Endothelial cell of umbilical vein (primary cell): ENCODE measurements around the gene NCK1. TPM values are rescaled to one million over a fixed set of nuclear protein-coding genes. Genes with fewer than 3 reads are reported as not detected.

Source experiments
- BruUV-seq: library from RNA; stranded (reverse); fragments of 400-500 nt; replicated peaks from 2 replicates; lab custom pipeline; 2021; lab: Mats Ljungman, UMichigan
- CTCF ChIA-PET: fragments of 300-600, 350-600 bp; sonication (Branson Sonifier 250); formaldehyde crosslinking; loops from one replicate; lab custom pipeline; 2021; ENCODE audit warnings: antibody characterized with exemption, inconsistent platforms; lab: Charles Lee
- POLR2A ChIA-PET: fragments of 300-600, 350-600 bp; sonication (Branson Sonifier 250); formaldehyde crosslinking; loops from one replicate; lab custom pipeline; 2021; ENCODE audit warnings: antibody characterized with exemption, inconsistent platforms; lab: Charles Lee
- DNase-seq: peaks from one replicate; pipeline ENCODE4 v3.0.0-alpha.2; 2011; ENCODE audit warnings: low read depth, low spot score
- FAIRE-seq: peaks from 2 replicates; lab custom pipeline; 2011; peaks lifted over from hg19 to GRCh38; lab: Jason Lieb, UNC
- H2AFZ ChIP-seq: 2 replicates; pipeline ENCODE4 v1.6.0; 2012; ENCODE audit warnings: low read depth, low read length, control low read depth, inconsistent platforms
- H3K27ac ChIP-seq: 2 replicates; pipeline ENCODE4 v1.5.1; 2011; ENCODE audit warnings: low read depth, mild to moderate bottlenecking, control low read depth, low read length, moderate library complexity; ENCODE audit not compliant: insufficient read depth
- H3K27me3 ChIP-seq, 2 experiments: 2 replicates each; pipeline versions ENCODE4 v1.6.0 to v1.6.1; 2011; ENCODE audit warnings: low read length in 2 of 2, mixed read lengths in 1 of 2; ENCODE audit not compliant: control insufficient read depth in 2 of 2, insufficient read depth in 2 of 2
- H3K36me3 ChIP-seq, 2 experiments: 2 replicates in 1 of 2; 3 replicates in 1 of 2; pipeline ENCODE4 v1.5.1; 2011; ENCODE audit warnings: low read length in 2 of 2, mild to moderate bottlenecking in 1 of 2, moderate library complexity in 1 of 2; ENCODE audit not compliant: control insufficient read depth in 2 of 2, insufficient read depth in 2 of 2; ENCODE audit errors: extremely low read depth in 1 of 2
- H3K4me1 ChIP-seq: 3 replicates; pipeline ENCODE4 v1.5.1; 2011; ENCODE audit warnings: mild to moderate bottlenecking, low read length; ENCODE audit not compliant: control insufficient read depth, insufficient read depth; ENCODE audit errors: extremely low read depth
- H3K4me2 ChIP-seq: 2 replicates; pipeline ENCODE4 v1.6.1; 2011; ENCODE audit warnings: low read length, control low read depth, mixed read lengths; ENCODE audit not compliant: insufficient read depth
- H3K4me3 ChIP-seq, 3 experiments: fragments of 200-600 bp in 1 of 3; sonication (generic), shearing (Covaris generic) in 1 of 3; replicated peaks in 1 of 3; 2 replicates each; pipeline ENCODE4 v1.5.1; 2011 to 2016; ENCODE audit warnings: control low read depth in 3 of 3, low read length in 3 of 3, mild to moderate bottlenecking in 2 of 3, inconsistent platforms in 1 of 3, low read depth in 1 of 3, moderate library complexity in 1 of 3; ENCODE audit not compliant: insufficient read depth in 1 of 3
- H3K79me2 ChIP-seq: 2 replicates; pipeline ENCODE4 v1.6.0; 2012; ENCODE audit warnings: low read length, inconsistent platforms; ENCODE audit not compliant: control insufficient read depth, insufficient read depth
- H3K9ac ChIP-seq: replicated peaks from 2 replicates; pipeline ENCODE3; 2011; ENCODE audit warnings: low read length, control low read depth; ENCODE audit not compliant: insufficient read depth; ENCODE audit errors: extremely low read depth
- H3K9me1 ChIP-seq: replicated peaks from 3 replicates; pipeline ENCODE4 v1.6.0; 2011; ENCODE audit warnings: mild to moderate bottlenecking, low read length; ENCODE audit not compliant: control insufficient read depth, insufficient read depth; ENCODE audit errors: extremely low read depth
- H3K9me3 ChIP-seq: replicated peaks from 2 replicates; pipeline ENCODE4 v1.5.1; 2012; ENCODE audit warnings: low read length, inconsistent platforms; ENCODE audit not compliant: control insufficient read depth, insufficient read depth
- H4K20me1 ChIP-seq: replicated peaks from 2 replicates; pipeline ENCODE3; 2011; ENCODE audit warnings: mild to moderate bottlenecking, low read length; ENCODE audit not compliant: control insufficient read depth, insufficient read depth; ENCODE audit errors: extremely low read depth
- EZH2 ChIP-seq: IDR thresholded peaks from 2 replicates; pipeline ENCODE4 v1.6.1; 2012; ENCODE audit warnings: borderline replicate concordance, low read depth, mild to moderate bottlenecking, moderate library complexity, low read length, inconsistent platforms; ENCODE audit not compliant: severe bottlenecking
- GATA2 ChIP-seq: IDR thresholded peaks from 2 replicates; pipeline ENCODE4 v1.7.0; 2011; ENCODE audit warnings: low read depth, mild to moderate bottlenecking, moderate library complexity, mixed read lengths, low read length; ENCODE audit not compliant: insufficient read length, insufficient read depth
- POLR2AphosphoS5 ChIP-seq: IDR thresholded peaks from 2 replicates; pipeline ENCODE4 v1.6.1; 2012; ENCODE audit warnings: low read depth, mild to moderate bottlenecking, control low read depth, low read length, moderate library complexity; ENCODE audit not compliant: insufficient read depth
- dilution Hi-C: fragments of 300-500 bp; cut with MboI; formaldehyde crosslinking; loops from one replicate; pipeline ENCODE4 v1.15.0; 2019; ENCODE audit warnings: low sequenced_read_pairs; ENCODE audit not compliant: extremely low pct_ligation_motif_present
- intact Hi-C: fragments of 100-400 bp; cut with micrococcal nuclease; formaldehyde crosslinking; loops from one replicate; pipeline ENCODE4 v1.10.0; 2022
- polyA plus RNA-seq, 4 experiments: library from polyadenylated mRNA; depleted of rRNA in 3 of 4; stranded (reverse) in 3 of 4; unstranded in 1 of 4; fragments of >200 nt; gene quantifications; 2 replicates each; pipeline versions ENCODE4 v1.2.1 to v1.2.3, GENCODE V29; 2011 to 2012; ENCODE audit warnings: missing spikeins in 1 of 4
- total RNA-seq: library from RNA; stranded (reverse); gene quantifications from 2 replicates; pipeline ENCODE4 v1.2.3, GENCODE V29; 2021
- TF ChIP-seq, protein P1 (sequence below): IDR thresholded peaks from 2 replicates; pipeline ENCODE4 v1.6.1; 2011; ENCODE audit not compliant: insufficient read depth, insufficient read length
- TF ChIP-seq, protein P2 (sequence below), 2 donors: IDR thresholded peaks; 1 replicate in 1 of 2; 2 replicates in 1 of 2; pipeline ENCODE4 v1.5.1; 2011; ENCODE audit warnings: low read length in 2 of 2, mild to moderate bottlenecking in 2 of 2, moderate library complexity in 2 of 2, control low read depth in 1 of 2, inconsistent platforms in 1 of 2, low read depth in 1 of 2; ENCODE audit not compliant: insufficient read depth in 1 of 2; ENCODE audit errors: extremely low read depth in 1 of 2

The NCK1 gene
- total and polyA plus RNA-seq, 2 donors (not counting 3 experiments of a cell fraction or from before 2014, with no cell fraction given): 19.3 to 52.2 TPM

DNA sequence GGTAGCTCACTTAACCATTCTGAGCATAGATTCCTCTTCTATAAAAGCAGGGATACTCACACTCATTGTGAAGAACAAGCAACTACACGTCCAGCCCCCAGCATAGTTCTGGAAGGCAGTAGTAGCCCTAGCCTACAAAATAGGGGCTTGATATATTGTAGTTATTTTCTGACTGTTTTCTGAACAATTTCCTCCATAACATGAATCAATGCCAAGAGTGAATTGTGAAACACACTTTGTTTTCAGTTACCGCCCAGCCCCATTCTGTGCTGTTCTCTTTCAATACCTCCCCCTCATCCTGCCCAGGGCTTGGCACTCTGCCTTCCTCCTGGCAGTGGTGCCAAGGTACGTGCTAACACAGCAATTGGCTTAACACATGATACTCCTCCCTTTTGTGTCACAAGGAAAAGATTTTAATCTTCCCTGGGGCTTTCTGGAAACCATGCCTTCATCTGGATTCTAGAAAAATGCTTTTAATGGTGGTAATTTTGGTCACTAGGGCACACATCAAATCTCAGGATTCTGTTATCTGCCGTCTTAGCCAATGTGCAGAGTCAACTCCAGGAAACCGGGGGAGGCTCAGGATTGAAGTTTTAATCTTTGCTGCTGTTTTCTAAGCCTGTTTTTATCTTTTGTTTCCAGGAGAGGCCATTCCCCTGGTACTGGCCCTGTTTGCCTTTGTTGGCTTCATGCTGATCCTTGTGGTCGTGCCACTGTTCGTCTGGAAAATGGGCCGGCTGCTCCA, 132.9 kb downstream of the NCK1 start:
- no peaks in the 10 kb centered on the region for H3K36me3 ChIP-seq
- no TSS peak for BruUV-seq
- H3K4me1 ChIP-seq: peaks cover 15% of the 10 kb centered on the region
- no peaks in the 10 kb centered on the region for H3K27me3 ChIP-seq
- H3K4me2 ChIP-seq: peak overlapping the region; percentile 65
- H3K9me1 ChIP-seq: no peaks in the 10 kb centered on the region
- FAIRE-seq (peak; percentile 94), DNase-seq (peak; percentile 98)
- dilution Hi-C loops (no loop called here), intact Hi-C loops (loop anchor here (1.0 to 5.0 kb wide), 2 partner anchors 133 to 177 kb away; partner anchors contain the start of gene NCK1)
- no peaks in the 10 kb centered on the region for H4K20me1 ChIP-seq
- peak overlapping the region; percentile 85 for H2AFZ ChIP-seq
- TF ChIP-seq EZH2 (no peak), POLR2AphosphoS5 (peak; percentile 40), GATA2 (peak; percentile 84)
- TF ChIP-seq, protein P1, sequence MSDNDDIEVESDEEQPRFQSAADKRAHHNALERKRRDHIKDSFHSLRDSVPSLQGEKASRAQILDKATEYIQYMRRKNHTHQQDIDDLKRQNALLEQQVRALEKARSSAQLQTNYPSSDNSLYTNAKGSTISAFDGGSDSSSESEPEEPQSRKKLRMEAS: no peak
- TF ChIP-seq, protein P2, sequence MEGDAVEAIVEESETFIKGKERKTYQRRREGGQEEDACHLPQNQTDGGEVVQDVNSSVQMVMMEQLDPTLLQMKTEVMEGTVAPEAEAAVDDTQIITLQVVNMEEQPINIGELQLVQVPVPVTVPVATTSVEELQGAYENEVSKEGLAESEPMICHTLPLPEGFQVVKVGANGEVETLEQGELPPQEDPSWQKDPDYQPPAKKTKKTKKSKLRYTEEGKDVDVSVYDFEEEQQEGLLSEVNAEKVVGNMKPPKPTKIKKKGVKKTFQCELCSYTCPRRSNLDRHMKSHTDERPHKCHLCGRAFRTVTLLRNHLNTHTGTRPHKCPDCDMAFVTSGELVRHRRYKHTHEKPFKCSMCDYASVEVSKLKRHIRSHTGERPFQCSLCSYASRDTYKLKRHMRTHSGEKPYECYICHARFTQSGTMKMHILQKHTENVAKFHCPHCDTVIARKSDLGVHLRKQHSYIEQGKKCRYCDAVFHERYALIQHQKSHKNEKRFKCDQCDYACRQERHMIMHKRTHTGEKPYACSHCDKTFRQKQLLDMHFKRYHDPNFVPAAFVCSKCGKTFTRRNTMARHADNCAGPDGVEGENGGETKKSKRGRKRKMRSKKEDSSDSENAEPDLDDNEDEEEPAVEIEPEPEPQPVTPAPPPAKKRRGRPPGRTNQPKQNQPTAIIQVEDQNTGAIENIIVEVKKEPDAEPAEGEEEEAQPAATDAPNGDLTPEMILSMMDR (IDR thresholded peaks at IDR 0.05; ENCODE audit: extremely low read depth in 1 of 2, insufficient read depth in 1 of 2, low read depth in 1 of 2, low read length in 2 of 2): no peak
- H3K27ac ChIP-seq: peak overlapping the region; percentile 32
- ChIA-PET CTCF (interaction anchor here (0.8 to 1.5 kb wide), 3 partner anchors 10 to 19 kb away, joined by 5 to 6 read pairs (median 6); no protein-coding TSS in a partner anchor), POLR2A (no interaction called here)
- no peaks in the 10 kb centered on the region for H3K79me2 ChIP-seq
- no peak overlapping the region for H3K9ac ChIP-seq
- no peaks in the 10 kb centered on the region for H3K9me3 ChIP-seq
- no peak overlapping the region for H3K4me3 ChIP-seq
